GM12864 (cell line): ENCODE results near the gene DENND2C.

Source experiments
- DNase-seq: peaks from one replicate; pipeline ENCODE4 v3.0.0-alpha.2; 2011; ENCODE audit warnings: low read depth
- H3K4me3 ChIP-seq: 2 replicates; pipeline ENCODE4 v1.5.1; 2011; ENCODE audit warnings: mild to moderate bottlenecking, low read depth, low read length, control low read depth
- CTCF ChIP-seq: IDR thresholded peaks from 2 replicates; pipeline ENCODE4 v1.5.1; 2011; ENCODE audit warnings: low read depth, mild to moderate bottlenecking, moderate library complexity, low read length, control low read depth, inconsistent platforms; ENCODE audit errors: missing control alignments

Gene DENND2C

GRCh38 chr1:114594046-114594445 is 75.8 kb downstream of the DENND2C start:
- TF ChIP-seq CTCF: no peak
- no peak for DNase-seq
- no peak overlapping the region for H3K4me3 ChIP-seq

GRCh38 chr1:114589122-114589521 is 80.7 kb downstream of the DENND2C start:
- no peak overlapping the region for H3K4me3 ChIP-seq
- TF ChIP-seq CTCF: no peak
- DNase-seq: no peak

GRCh38 chr1:114588196-114588689 is 81.6 kb downstream of the DENND2C start:
- TF ChIP-seq CTCF: no peak

GRCh38 chr1:114587203-114587991 is 82.5 kb downstream of the DENND2C start:
- TF ChIP-seq CTCF: no peak
- no peak overlapping the region for H3K4me3 ChIP-seq
- no peak for DNase-seq

More at GRCh38 chr1:114588196-114588689, 81.6 kb downstream of the DENND2C start:
- no peak overlapping the region for H3K4me3 ChIP-seq
- no peak for DNase-seq

- DNase-seq: no peak
- H3K4me3 ChIP-seq: no peak overlapping the region
- no peak for TF ChIP-seq CTCF
Observed at GRCh38 chr1:114586513-114587047, 83.3 kb downstream of the DENND2C start.

- no peak for TF ChIP-seq CTCF
- H3K4me3 ChIP-seq: no peak overlapping the region
- no peak for DNase-seq
Observed at GRCh38 chr1:114585231-114585630, 84.6 kb downstream of the DENND2C start.
